Measurements from ENCODE around the gene SLC29A4. TPM values are rescaled to one million over a fixed set of nuclear protein-coding genes. Genes with fewer than 3 reads are reported as not detected.

SLC29A4 gene
- total RNA-seq (2014; rRNA removed; shearing (Covaris generic)), result 0.06 TPM in 1 of 2 replicates, not detected in the other
- total RNA-seq (2022), result 0.44 and 0.67 TPM in 2 replicates
- percentile 12 among the genes with signal in this experiment for Bru-seq, nascent RNA
- percentile 9 among the genes with signal in this experiment for BruChase-seq, experiment 1, labeled RNA remaining after a 6-hour chase
- percentile 21 among the genes with signal in this experiment for BruChase-seq, experiment 2, labeled RNA remaining after a 2-hour chase
- long read RNA-seq, partial matches to known transcripts, result 2 of 3 reads
- long read RNA-seq, other reads (novel, unspliced or antisense), result 1 of 3 reads

- no TSS peak for BruUV-seq (replicated peaks)
- intact Hi-C loops (cut with micrococcal nuclease; ENCODE audit: unreplicated experiment), result no loop called here
- H3K4me1 ChIP-seq (ENCODE audit: insufficient read depth, low read length, poor library complexity, severe bottlenecking), result no peaks in the 10 kb centered on the region
- DNase-seq (ENCODE audit: low spot score), result no peak
- CTCF ChIA-PET (ENCODE audit: unreplicated experiment), result no interaction called here
- no peak within 1 kb of the TSS for H2AFZ ChIP-seq (ENCODE audit: low read length)
- no peaks in the 10 kb centered on the region for H3K36me3 ChIP-seq (ENCODE audit: insufficient read depth, low read length)
- H3K9me3 ChIP-seq (ENCODE audit: low read length), result no peaks in the 10 kb centered on the region
- no peak for TF ChIP-seq CTCF (conservative IDR thresholded peaks at IDR 0.05; ENCODE audit: low read length)
- no peak for TF ChIP-seq EZH2phosphoT487 (IDR thresholded peaks at IDR 0.05; ENCODE audit: borderline replicate concordance, low read depth, low read length)
- no peak within 1 kb of the TSS for H3K4me2 ChIP-seq (ENCODE audit: low read length)
- no peak within 1 kb of the TSS for H3K27ac ChIP-seq (ENCODE audit: low read depth, low read length, poor library complexity, severe bottlenecking)
- POLR2A ChIA-PET, result no interaction called here
- H3K79me2 ChIP-seq (ENCODE audit: insufficient read depth, low read depth, low read length), result no peaks in the 10 kb centered on the region
- no peaks in the 10 kb centered on the region for H4K20me1 ChIP-seq (ENCODE audit: insufficient read depth, low read length)
- H3K4me3 ChIP-seq (ENCODE audit: low read depth, low read length, poor library complexity, severe bottlenecking), result no peak within 1 kb of the TSS
- no peaks in the 10 kb centered on the region for H3K9me2 ChIP-seq (ENCODE audit: insufficient read depth, low read length)
These were observed at the start of gene SLC29A4 for GRCh38 chr7:5282543-5283316. Gene SLC29A4, plus strand, starts transcription at chr7:5282943. Its CDS starts 4,874 bp downstream, at chr7:5287817.

- no peak overlapping the region for H3K27ac ChIP-seq (ENCODE audit: low read depth, low read length, poor library complexity, severe bottlenecking)
- H3K4me2 ChIP-seq (ENCODE audit: low read length), result peak overlapping the region; percentile 49
- TF ChIP-seq CTCF (conservative IDR thresholded peaks at IDR 0.05; ENCODE audit: low read length) (no peak), EZH2phosphoT487 (IDR thresholded peaks at IDR 0.05; ENCODE audit: borderline replicate concordance, low read depth, low read length) (no peak)
- H3K79me2 ChIP-seq (ENCODE audit: insufficient read depth, low read depth, low read length), result no peaks in the 10 kb centered on the region
- H4K20me1 ChIP-seq (ENCODE audit: insufficient read depth, low read length), result no peaks in the 10 kb centered on the region
- intact Hi-C loops (cut with micrococcal nuclease; ENCODE audit: unreplicated experiment), result no loop called here
- peaks cover 13% of the 10 kb centered on the region for H3K36me3 ChIP-seq (ENCODE audit: insufficient read depth, low read length)
- no peak overlapping the region for H3K4me3 ChIP-seq (ENCODE audit: low read depth, low read length, poor library complexity, severe bottlenecking)
- no TSS peak for BruUV-seq (replicated peaks)
- H3K9me2 ChIP-seq (ENCODE audit: insufficient read depth, low read length), result no peaks in the 10 kb centered on the region
- H3K4me1 ChIP-seq (ENCODE audit: insufficient read depth, low read length, poor library complexity, severe bottlenecking), result peaks cover 48% of the 10 kb centered on the region
- ChIA-PET CTCF (ENCODE audit: unreplicated experiment) (no interaction called here), POLR2A (interaction anchor here (0.9 to 1.4 kb wide), 3 partner anchors 16 to 22 kb away, joined by 3 to 5 read pairs (median 3); no protein-coding TSS in a partner anchor)
- H3K9me3 ChIP-seq (ENCODE audit: low read length), result no peaks in the 10 kb centered on the region
- H2AFZ ChIP-seq (ENCODE audit: low read length), result peak overlapping the region; percentile 50; the same call in 1 of the 2 replicates
- DNase-seq (ENCODE audit: low spot score), result peak; percentile 23
These were observed 47.6 kb upstream of the SLC29A4 start for GRCh38 chr7:5234852-5235831.

Measured in OCI-LY7 (cell line).